CD8-positive, alpha-beta T cell (primary cell): ENCODE results near the gene FOLH1. TPM values are rescaled to one million over a fixed set of nuclear protein-coding genes. Genes with fewer than 3 reads are reported as not detected.

Experiments
- total RNA-seq, 46 experiments: library from RNA in 2 of 46; stranded (reverse) in 2 of 46; gene quantifications; one replicate each; pipeline ENCODE4 v1.2.3 and lab custom pipeline; 2021 to 2026

The FOLH1 gene
- total RNA-seq, 2 experiments from 2014 or later = not detected

Other genes with a start within 250 kb of the FOLH1 start
- gene TRIM51G, start 224.7 kb downstream of the FOLH1 start, total RNA-seq = not detected
- gene TRIM49B, start 179.8 kb downstream of the FOLH1 start, total RNA-seq = not detected
- not detected for gene TRIM64C, start 149.5 kb downstream of the FOLH1 start, total RNA-seq